GM23338 (cell line): ENCODE measurements around the gene DMAC1. TPM values are rescaled to one million over a fixed set of nuclear protein-coding genes. Genes with fewer than 3 reads are reported as not detected.

Experiments used
- ATAC-seq: fragments of 200-7000 bp; cut with Tn5 transposase; 3 replicates; pipeline ENCODE4 v1.9.1; 2020
- DNase-seq: peaks from one replicate; pipeline ENCODE4 v3.0.0-alpha.2; 2015; ENCODE audit warnings: low spot score
- H2AFZ ChIP-seq: fragments of 200-600 bp; sonication (generic); 2 replicates; pipeline ENCODE4 v1.8.0; 2016; ENCODE audit warnings: antibody characterized with exemption, mild to moderate bottlenecking, moderate library complexity
- H3F3A ChIP-seq: fragments of 200-600 bp; sonication (generic); replicated peaks from 2 replicates; pipeline ENCODE4 v1.8.0; 2017; ENCODE audit warnings: antibody characterized with exemption, mixed run types, low read depth
- H3K27ac ChIP-seq: fragments of 200-600 bp; sonication (generic); 2 replicates; pipeline ENCODE4 v1.6.1; 2016; ENCODE audit warnings: low read depth
- H3K27me3 ChIP-seq: fragments of 200-600 bp; sonication (generic); 2 replicates; pipeline ENCODE4 v1.8.0; 2016; ENCODE audit warnings: mild to moderate bottlenecking, mixed run types, moderate library complexity; ENCODE audit not compliant: insufficient read depth
- H3K36me3 ChIP-seq: fragments of 200-600 bp; sonication (generic); 2 replicates; pipeline ENCODE4 v1.8.0; 2016; ENCODE audit warnings: mild to moderate bottlenecking; ENCODE audit not compliant: insufficient read depth
- H3K4me1 ChIP-seq: fragments of 200-600 bp; sonication (generic); 2 replicates; pipeline ENCODE4 v1.8.0; 2016; ENCODE audit warnings: mild to moderate bottlenecking, moderate library complexity; ENCODE audit not compliant: insufficient read depth
- H3K4me2 ChIP-seq: fragments of 200-600 bp; sonication (generic); 2 replicates; pipeline ENCODE4 v1.7.1; 2017; ENCODE audit warnings: mixed run types
- H3K4me3 ChIP-seq: fragments of 200-600 bp; sonication (generic); 2 replicates; pipeline ENCODE4 v1.6.1; 2016; ENCODE audit warnings: mixed run types
- H3K79me2 ChIP-seq: fragments of 200-600 bp; sonication (generic); replicated peaks from 2 replicates; pipeline ENCODE4 v1.8.0; 2017; ENCODE audit warnings: mild to moderate bottlenecking; ENCODE audit not compliant: insufficient read depth
- H3K9me2 ChIP-seq: fragments of 200-600 bp; sonication (generic); 2 replicates; pipeline ENCODE4 v1.8.0; 2017; ENCODE audit not compliant: insufficient read depth
- H4K20me1 ChIP-seq: fragments of 200-600 bp; sonication (generic); replicated peaks from 2 replicates; pipeline ENCODE4 v1.8.0; 2017; ENCODE audit warnings: mild to moderate bottlenecking; ENCODE audit not compliant: insufficient read depth
- H3K27ac Mint-ChIP-seq: 2 replicates; pipeline ENCODE4 v1.8.0; 2020; ENCODE audit warnings: inconsistent platforms, mild to moderate bottlenecking, moderate library complexity, mixed read lengths
- H3K27me3 Mint-ChIP-seq: 3 replicates; pipeline ENCODE4 v1.8.0; 2022; ENCODE audit warnings: low read depth, mild to moderate bottlenecking, moderate library complexity, mixed read lengths, inconsistent platforms; ENCODE audit not compliant: insufficient read depth, poor library complexity
- H3K36me3 Mint-ChIP-seq: 3 replicates; pipeline ENCODE4 v1.8.0; 2021; ENCODE audit warnings: low read depth, mild to moderate bottlenecking, inconsistent platforms, moderate library complexity, mixed read lengths
- H3K4me1 Mint-ChIP-seq: 3 replicates; pipeline ENCODE4 v1.8.0; 2020; ENCODE audit warnings: mild to moderate bottlenecking, inconsistent platforms, mixed read lengths
- H3K4me3 Mint-ChIP-seq: 3 replicates; pipeline ENCODE4 v1.8.0; 2021; ENCODE audit warnings: moderate library complexity, mild to moderate bottlenecking, inconsistent platforms, mixed read lengths
- H3K9me3 Mint-ChIP-seq: 3 replicates; pipeline ENCODE4 v1.8.0; 2020; ENCODE audit warnings: moderate library complexity, mild to moderate bottlenecking, inconsistent platforms, mixed read lengths
- CREB1 ChIP-seq: fragments of 250-450 bp; sonication (Bioruptor Pico); IDR thresholded peaks from 2 replicates; pipeline ENCODE4 v1.5.0; 2020; ENCODE audit warnings: low read depth, mild to moderate bottlenecking, moderate library complexity
- EZH2phosphoT487 ChIP-seq: fragments of 200-600 bp; sonication (generic); IDR thresholded peaks from one replicate; pipeline ENCODE4 v1.8.1; 2018; ENCODE audit warnings: antibody characterized with exemption; ENCODE audit not compliant: unreplicated experiment
- JUNB ChIP-seq: IDR thresholded peaks from one replicate; pipeline ENCODE4 v1.6.1; 2016; ENCODE audit warnings: antibody characterized with exemption; ENCODE audit not compliant: unreplicated experiment
- NANOG ChIP-seq: IDR thresholded peaks from 2 replicates; pipeline ENCODE4 v1.6.1; 2016; ENCODE audit warnings: antibody characterized with exemption, borderline replicate concordance
- STAT1 ChIP-seq: IDR thresholded peaks from one replicate; pipeline ENCODE4 v1.6.1; 2016; ENCODE audit warnings: antibody characterized with exemption; ENCODE audit not compliant: unreplicated experiment
- ZNF114 ChIP-seq: fragments of 250-450 bp; sonication (Bioruptor Pico); IDR thresholded peaks from 2 replicates; pipeline ENCODE4 v1.5.0; 2020; ENCODE audit warnings: mild to moderate bottlenecking, moderate library complexity
- ZNF331 ChIP-seq: fragments of 250-450 bp; sonication (Bioruptor Pico); IDR thresholded peaks from 2 replicates; pipeline ENCODE4 v1.5.0; 2020; ENCODE audit warnings: low read depth, mild to moderate bottlenecking, moderate library complexity
- polyA plus RNA-seq: library from polyadenylated mRNA; unstranded; fragments of >200 nt; fragmentation: Nextera tagmentation; extraction: Ambion mirVana; gene quantifications from 2 replicates; pipeline ENCODE4 v1.2.1, GENCODE V29; 2016
- total RNA-seq: library from RNA; depleted of rRNA; stranded (reverse); fragments of >200 nt; shearing (Covaris generic); gene quantifications from 2 replicates; pipeline ENCODE4 v1.2.3, GENCODE V29; 2014
- TF ChIP-seq, protein P1 (sequence below): fragments of 250-450 bp; sonication (Bioruptor Pico); IDR thresholded peaks from 2 replicates; pipeline ENCODE4 v1.5.0; 2020; ENCODE audit warnings: mild to moderate bottlenecking, moderate library complexity
- TF ChIP-seq, protein P2 (sequence below), 2 experiments: fragments of 200-600 bp in 1 of 2; sonication (generic) in 1 of 2; conservative IDR thresholded peaks; 2 replicates each; pipeline versions ENCODE4 v1.5.1 to v1.6.1; 2016 to 2017; ENCODE audit warnings: antibody characterized with exemption in 2 of 2, low read depth in 2 of 2, mild to moderate bottlenecking in 2 of 2, moderate library complexity in 1 of 2
- TF ChIP-seq, protein P3 (sequence below): IDR thresholded peaks from one replicate; pipeline ENCODE4 v1.6.1; 2018; ENCODE audit warnings: antibody characterized with exemption; ENCODE audit not compliant: unreplicated experiment

DMAC1 gene
- total and polyA plus RNA-seq, 2 experiments from 2014 or later = 24.6 to 116 TPM

DNA sequence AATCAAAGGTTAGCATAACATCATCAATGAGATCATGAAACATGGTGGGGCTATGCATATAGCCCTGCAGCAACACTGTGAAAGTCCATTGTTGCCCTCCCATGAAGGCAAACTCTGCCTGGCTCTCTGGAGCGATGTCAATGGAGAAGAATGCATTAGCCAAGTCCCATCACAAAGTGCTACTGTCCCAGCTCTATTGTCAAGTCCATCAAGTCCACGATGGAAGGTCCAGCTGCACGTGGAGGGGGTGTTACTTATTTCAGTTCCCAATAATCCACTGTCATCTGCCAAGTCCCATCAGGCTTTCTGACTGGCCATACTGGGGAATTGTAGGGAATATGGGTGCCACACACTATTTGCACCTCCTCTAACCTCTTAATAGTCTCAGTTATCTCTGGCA lies 10.8 kb downstream of the DMAC1 start:
- Histone ChIP-seq H3K9me2 (no peaks in the 10 kb centered on the region), H3K4me1 (no peaks in the 10 kb centered on the region), H3K27me3 (no peaks in the 10 kb centered on the region), H3K4me3 (no peak overlapping the region), H3K36me3 (no peaks in the 10 kb centered on the region; the same call in 1 of the 2 replicates), H3F3A (no peaks in the 10 kb centered on the region), H2AFZ (no peak overlapping the region), H4K20me1 (no peaks in the 10 kb centered on the region; the same call in 1 of the 2 replicates), H3K4me2 (no peak overlapping the region), H3K27ac (no peak overlapping the region), H3K79me2 (no peaks in the 10 kb centered on the region)
- TF ChIP-seq ZNF114 (CRISPR knock-in tag) (no peak), EZH2phosphoT487 (no peak)
- H3K9me3 Mint-ChIP-seq = no peaks in the 10 kb centered on the region
- no peak overlapping the region for H3K4me3 Mint-ChIP-seq
- DNase-seq (no peak), ATAC-seq (no peak)
- H3K27me3 Mint-ChIP-seq = peaks cover 2% of the 10 kb centered on the region
- H3K27ac Mint-ChIP-seq = no peak overlapping the region
- H3K36me3 Mint-ChIP-seq = peaks cover 31% of the 10 kb centered on the region
- no peaks in the 10 kb centered on the region for H3K4me1 Mint-ChIP-seq

DNA sequence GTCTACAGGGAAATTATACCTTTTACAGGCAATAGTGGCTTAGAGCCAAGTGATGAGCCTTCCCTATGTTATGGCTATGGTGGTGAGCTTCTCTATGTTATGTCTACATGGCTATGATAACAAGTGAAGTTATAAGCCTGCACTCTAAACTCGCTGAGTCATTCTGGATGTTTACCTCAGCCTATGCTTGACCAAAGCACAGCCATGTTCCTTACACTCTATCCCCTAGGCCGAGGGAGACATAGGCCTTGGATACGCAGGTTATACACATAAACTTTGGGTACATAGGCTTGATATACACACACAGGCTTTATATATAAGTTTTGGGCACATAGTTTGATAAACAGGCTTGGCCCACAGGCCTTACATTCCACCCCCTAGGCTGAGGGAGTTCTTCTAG lies 13.8 kb downstream of the DMAC1 start:
- Histone ChIP-seq H3K27me3 (no peaks in the 10 kb centered on the region), H3K4me1 (no peaks in the 10 kb centered on the region), H3K9me2 (no peaks in the 10 kb centered on the region), H3K4me2 (no peak overlapping the region), H3K36me3 (no peaks in the 10 kb centered on the region), H3F3A (no peaks in the 10 kb centered on the region), H3K27ac (no peak overlapping the region), H3K4me3 (no peak overlapping the region), H2AFZ (no peak overlapping the region), H4K20me1 (no peaks in the 10 kb centered on the region), H3K79me2 (no peaks in the 10 kb centered on the region)
- peaks cover 13% of the 10 kb centered on the region; the same call in 2 of the 3 replicates for H3K36me3 Mint-ChIP-seq
- no peak overlapping the region for H3K27ac Mint-ChIP-seq
- peaks cover 2% of the 10 kb centered on the region for H3K27me3 Mint-ChIP-seq
- no peak overlapping the region for H3K4me3 Mint-ChIP-seq
- H3K9me3 Mint-ChIP-seq = no peaks in the 10 kb centered on the region
- no peak for ATAC-seq
- DNase-seq = no peak
- peaks cover 4% of the 10 kb centered on the region; the same call in 2 of the 3 replicates for H3K4me1 Mint-ChIP-seq
- TF ChIP-seq, protein P1, sequence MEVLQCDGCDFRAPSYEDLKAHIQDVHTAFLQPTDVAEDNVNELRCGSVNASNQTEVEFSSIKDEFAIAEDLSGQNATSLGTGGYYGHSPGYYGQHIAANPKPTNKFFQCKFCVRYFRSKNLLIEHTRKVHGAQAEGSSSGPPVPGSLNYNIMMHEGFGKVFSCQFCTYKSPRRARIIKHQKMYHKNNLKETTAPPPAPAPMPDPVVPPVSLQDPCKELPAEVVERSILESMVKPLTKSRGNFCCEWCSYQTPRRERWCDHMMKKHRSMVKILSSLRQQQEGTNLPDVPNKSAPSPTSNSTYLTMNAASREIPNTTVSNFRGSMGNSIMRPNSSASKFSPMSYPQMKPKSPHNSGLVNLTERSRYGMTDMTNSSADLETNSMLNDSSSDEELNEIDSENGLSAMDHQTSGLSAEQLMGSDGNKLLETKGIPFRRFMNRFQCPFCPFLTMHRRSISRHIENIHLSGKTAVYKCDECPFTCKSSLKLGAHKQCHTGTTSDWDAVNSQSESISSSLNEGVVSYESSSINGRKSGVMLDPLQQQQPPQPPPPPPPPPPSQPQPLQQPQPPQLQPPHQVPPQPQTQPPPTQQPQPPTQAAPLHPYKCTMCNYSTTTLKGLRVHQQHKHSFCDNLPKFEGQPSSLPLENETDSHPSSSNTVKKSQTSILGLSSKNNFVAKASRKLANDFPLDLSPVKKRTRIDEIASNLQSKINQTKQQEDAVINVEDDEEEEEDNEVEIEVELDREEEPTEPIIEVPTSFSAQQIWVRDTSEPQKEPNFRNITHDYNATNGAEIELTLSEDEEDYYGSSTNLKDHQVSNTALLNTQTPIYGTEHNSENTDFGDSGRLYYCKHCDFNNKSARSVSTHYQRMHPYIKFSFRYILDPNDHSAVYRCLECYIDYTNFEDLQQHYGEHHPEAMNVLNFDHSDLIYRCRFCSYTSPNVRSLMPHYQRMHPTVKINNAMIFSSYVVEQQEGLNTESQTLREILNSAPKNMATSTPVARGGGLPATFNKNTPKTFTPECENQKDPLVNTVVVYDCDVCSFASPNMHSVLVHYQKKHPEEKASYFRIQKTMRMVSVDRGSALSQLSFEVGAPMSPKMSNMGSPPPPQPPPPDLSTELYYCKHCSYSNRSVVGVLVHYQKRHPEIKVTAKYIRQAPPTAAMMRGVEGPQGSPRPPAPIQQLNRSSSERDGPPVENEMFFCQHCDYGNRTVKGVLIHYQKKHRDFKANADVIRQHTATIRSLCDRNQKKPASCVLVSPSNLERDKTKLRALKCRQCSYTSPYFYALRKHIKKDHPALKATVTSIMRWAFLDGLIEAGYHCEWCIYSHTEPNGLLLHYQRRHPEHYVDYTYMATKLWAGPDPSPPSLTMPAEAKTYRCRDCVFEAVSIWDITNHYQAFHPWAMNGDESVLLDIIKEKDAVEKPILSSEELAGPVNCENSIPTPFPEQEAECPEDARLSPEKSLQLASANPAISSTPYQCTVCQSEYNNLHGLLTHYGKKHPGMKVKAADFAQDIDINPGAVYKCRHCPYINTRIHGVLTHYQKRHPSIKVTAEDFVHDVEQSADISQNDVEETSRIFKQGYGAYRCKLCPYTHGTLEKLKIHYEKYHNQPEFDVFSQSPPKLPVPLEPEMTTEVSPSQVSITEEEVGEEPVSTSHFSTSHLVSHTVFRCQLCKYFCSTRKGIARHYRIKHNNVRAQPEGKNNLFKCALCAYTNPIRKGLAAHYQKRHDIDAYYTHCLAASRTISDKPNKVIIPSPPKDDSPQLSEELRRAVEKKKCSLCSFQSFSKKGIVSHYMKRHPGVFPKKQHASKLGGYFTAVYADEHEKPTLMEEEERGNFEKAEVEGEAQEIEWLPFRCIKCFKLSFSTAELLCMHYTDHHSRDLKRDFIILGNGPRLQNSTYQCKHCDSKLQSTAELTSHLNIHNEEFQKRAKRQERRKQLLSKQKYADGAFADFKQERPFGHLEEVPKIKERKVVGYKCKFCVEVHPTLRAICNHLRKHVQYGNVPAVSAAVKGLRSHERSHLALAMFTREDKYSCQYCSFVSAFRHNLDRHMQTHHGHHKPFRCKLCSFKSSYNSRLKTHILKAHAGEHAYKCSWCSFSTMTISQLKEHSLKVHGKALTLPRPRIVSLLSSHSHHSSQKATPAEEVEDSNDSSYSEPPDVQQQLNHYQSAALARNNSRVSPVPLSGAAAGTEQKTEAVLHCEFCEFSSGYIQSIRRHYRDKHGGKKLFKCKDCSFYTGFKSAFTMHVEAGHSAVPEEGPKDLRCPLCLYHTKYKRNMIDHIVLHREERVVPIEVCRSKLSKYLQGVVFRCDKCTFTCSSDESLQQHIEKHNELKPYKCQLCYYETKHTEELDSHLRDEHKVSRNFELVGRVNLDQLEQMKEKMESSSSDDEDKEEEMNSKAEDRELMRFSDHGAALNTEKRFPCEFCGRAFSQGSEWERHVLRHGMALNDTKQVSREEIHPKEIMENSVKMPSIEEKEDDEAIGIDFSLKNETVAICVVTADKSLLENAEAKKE (CRISPR knock-in tag) = no peak
- TF ChIP-seq ZNF331 (CRISPR knock-in tag) = no peak
- no peak for TF ChIP-seq CREB1 (CRISPR knock-in tag)
- TF ChIP-seq, protein P2, sequence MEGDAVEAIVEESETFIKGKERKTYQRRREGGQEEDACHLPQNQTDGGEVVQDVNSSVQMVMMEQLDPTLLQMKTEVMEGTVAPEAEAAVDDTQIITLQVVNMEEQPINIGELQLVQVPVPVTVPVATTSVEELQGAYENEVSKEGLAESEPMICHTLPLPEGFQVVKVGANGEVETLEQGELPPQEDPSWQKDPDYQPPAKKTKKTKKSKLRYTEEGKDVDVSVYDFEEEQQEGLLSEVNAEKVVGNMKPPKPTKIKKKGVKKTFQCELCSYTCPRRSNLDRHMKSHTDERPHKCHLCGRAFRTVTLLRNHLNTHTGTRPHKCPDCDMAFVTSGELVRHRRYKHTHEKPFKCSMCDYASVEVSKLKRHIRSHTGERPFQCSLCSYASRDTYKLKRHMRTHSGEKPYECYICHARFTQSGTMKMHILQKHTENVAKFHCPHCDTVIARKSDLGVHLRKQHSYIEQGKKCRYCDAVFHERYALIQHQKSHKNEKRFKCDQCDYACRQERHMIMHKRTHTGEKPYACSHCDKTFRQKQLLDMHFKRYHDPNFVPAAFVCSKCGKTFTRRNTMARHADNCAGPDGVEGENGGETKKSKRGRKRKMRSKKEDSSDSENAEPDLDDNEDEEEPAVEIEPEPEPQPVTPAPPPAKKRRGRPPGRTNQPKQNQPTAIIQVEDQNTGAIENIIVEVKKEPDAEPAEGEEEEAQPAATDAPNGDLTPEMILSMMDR (conservative IDR thresholded peaks at IDR 0.05; ENCODE audit: low read depth in 2 of 2) = no peak
- no peak for TF ChIP-seq ZNF114 (CRISPR knock-in tag)
- no peak for TF ChIP-seq JUNB
- no peak for TF ChIP-seq NANOG
- no peak for TF ChIP-seq EZH2phosphoT487
- TF ChIP-seq, protein P3, sequence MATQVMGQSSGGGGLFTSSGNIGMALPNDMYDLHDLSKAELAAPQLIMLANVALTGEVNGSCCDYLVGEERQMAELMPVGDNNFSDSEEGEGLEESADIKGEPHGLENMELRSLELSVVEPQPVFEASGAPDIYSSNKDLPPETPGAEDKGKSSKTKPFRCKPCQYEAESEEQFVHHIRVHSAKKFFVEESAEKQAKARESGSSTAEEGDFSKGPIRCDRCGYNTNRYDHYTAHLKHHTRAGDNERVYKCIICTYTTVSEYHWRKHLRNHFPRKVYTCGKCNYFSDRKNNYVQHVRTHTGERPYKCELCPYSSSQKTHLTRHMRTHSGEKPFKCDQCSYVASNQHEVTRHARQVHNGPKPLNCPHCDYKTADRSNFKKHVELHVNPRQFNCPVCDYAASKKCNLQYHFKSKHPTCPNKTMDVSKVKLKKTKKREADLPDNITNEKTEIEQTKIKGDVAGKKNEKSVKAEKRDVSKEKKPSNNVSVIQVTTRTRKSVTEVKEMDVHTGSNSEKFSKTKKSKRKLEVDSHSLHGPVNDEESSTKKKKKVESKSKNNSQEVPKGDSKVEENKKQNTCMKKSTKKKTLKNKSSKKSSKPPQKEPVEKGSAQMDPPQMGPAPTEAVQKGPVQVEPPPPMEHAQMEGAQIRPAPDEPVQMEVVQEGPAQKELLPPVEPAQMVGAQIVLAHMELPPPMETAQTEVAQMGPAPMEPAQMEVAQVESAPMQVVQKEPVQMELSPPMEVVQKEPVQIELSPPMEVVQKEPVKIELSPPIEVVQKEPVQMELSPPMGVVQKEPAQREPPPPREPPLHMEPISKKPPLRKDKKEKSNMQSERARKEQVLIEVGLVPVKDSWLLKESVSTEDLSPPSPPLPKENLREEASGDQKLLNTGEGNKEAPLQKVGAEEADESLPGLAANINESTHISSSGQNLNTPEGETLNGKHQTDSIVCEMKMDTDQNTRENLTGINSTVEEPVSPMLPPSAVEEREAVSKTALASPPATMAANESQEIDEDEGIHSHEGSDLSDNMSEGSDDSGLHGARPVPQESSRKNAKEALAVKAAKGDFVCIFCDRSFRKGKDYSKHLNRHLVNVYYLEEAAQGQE = no peak
- TF ChIP-seq STAT1 = no peak
